OCI-LY1 (cell line): Measurements from ENCODE around the gene SEC24B.

Source experiments
- H2AFZ ChIP-seq: fragments of 200-600 bp; sonication (generic), shearing (Covaris generic); 2 replicates; pipeline ENCODE4 v1.6.0; 2014; ENCODE audit warnings: antibody characterized with exemption, mild to moderate bottlenecking, low read length
- H3F3A ChIP-seq: fragments of 200-600 bp; sonication (generic), shearing (Covaris generic); 2 replicates; pipeline ENCODE4 v1.6.0; 2014; ENCODE audit warnings: mild to moderate bottlenecking, antibody characterized with exemption, low read length, moderate library complexity; ENCODE audit not compliant: insufficient read depth
- H3K27ac ChIP-seq: fragments of 200-600 bp; sonication (generic); 2 replicates; pipeline ENCODE4 v1.5.1; 2014; ENCODE audit warnings: low read length, mixed run types, mild to moderate bottlenecking, low read depth; ENCODE audit not compliant: poor library complexity, severe bottlenecking
- H3K27me3 ChIP-seq: fragments of 200-600 bp; sonication (generic); 2 replicates; pipeline ENCODE4 v1.6.0; 2014; ENCODE audit warnings: antibody characterized with exemption, mild to moderate bottlenecking, low read length, moderate library complexity; ENCODE audit not compliant: insufficient read depth
- H3K36me3 ChIP-seq: fragments of 200-600 bp; sonication (generic); 2 replicates; pipeline ENCODE4 v1.6.1; 2014; ENCODE audit warnings: mild to moderate bottlenecking, antibody characterized with exemption, low read length, moderate library complexity, mixed read lengths; ENCODE audit not compliant: insufficient read depth
- H3K4me1 ChIP-seq: fragments of 200-600 bp; sonication (generic); 2 replicates; pipeline ENCODE4 v1.5.1; 2014; ENCODE audit warnings: mild to moderate bottlenecking, low read length, moderate library complexity; ENCODE audit not compliant: insufficient read depth, severe bottlenecking
- H3K4me2 ChIP-seq: fragments of 200-600 bp; sonication (generic), shearing (Covaris generic); 2 replicates; pipeline ENCODE4 v1.6.1; 2014; ENCODE audit warnings: low read length
- H3K4me3 ChIP-seq: fragments of 200-600 bp; sonication (generic); 2 replicates; pipeline ENCODE4 v1.5.1; 2014; ENCODE audit warnings: low read length, low read depth, mild to moderate bottlenecking, mixed read lengths; ENCODE audit not compliant: poor library complexity, severe bottlenecking
- H3K79me2 ChIP-seq: fragments of 200-600 bp; shearing (Covaris generic); 2 replicates; pipeline ENCODE4 v1.6.1; 2016; ENCODE audit warnings: mixed run types, low read length, mixed read lengths; ENCODE audit not compliant: insufficient read depth
- H3K9ac ChIP-seq: fragments of 200-600 bp; sonication (generic), shearing (Covaris generic); 2 replicates; pipeline ENCODE4 v1.6.1; 2014; ENCODE audit warnings: mild to moderate bottlenecking, low read length, mixed read lengths
- H3K9me2 ChIP-seq: fragments of 200-600 bp; sonication (generic), shearing (Covaris generic); 2 replicates; pipeline ENCODE4 v1.6.1; 2014; ENCODE audit warnings: low read depth, mild to moderate bottlenecking, low read length, mixed read lengths
- H3K9me3 ChIP-seq: fragments of 200-600 bp; shearing (Covaris generic); 2 replicates; pipeline ENCODE4 v1.6.1; 2014; ENCODE audit warnings: low read length, mixed read lengths
- H4K20me1 ChIP-seq: fragments of 200-600 bp; sonication (generic), shearing (Covaris generic); 2 replicates; pipeline ENCODE4 v1.6.0; 2016; ENCODE audit warnings: mild to moderate bottlenecking, low read length; ENCODE audit not compliant: insufficient read depth
- CTCF ChIP-seq: fragments of 200-600 bp; sonication (generic), shearing (Covaris generic); IDR thresholded peaks from 2 replicates; pipeline ENCODE4 v1.5.1; 2017; ENCODE audit warnings: mild to moderate bottlenecking, antibody characterized with exemption, low read length, moderate library complexity, mixed read lengths
- EZH2 ChIP-seq: fragments of 200-600 bp; sonication (generic), shearing (Covaris generic); IDR thresholded peaks from 2 replicates; pipeline ENCODE4 v1.8.0; 2017; ENCODE audit warnings: borderline replicate concordance, mixed run types, mild to moderate bottlenecking, antibody characterized with exemption, low read length, moderate library complexity, mixed read lengths

SEC24B gene

DNA sequence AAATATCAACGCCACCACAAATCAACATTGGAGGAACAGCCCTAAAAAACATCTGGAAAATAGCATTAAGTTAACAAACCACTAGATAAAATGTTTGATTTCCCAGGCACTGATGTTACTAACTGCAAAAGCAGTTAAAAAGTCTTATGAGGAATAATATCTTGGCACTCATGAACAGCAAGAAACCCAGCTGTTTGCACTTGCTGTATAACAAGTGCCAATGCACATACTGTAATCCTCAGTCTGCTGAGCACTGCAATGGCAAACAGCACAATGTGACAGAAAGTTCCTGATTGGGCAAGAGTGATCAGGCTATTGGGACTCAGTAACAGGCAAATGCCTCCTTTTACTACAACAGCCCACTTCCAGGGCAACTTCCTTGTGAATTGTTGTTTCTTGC is 20.8 kb upstream of the SEC24B start:
- Histone ChIP-seq H3K9me2 (no peaks in the 10 kb centered on the region), H4K20me1 (no peaks in the 10 kb centered on the region), H3K9me3 (no peaks in the 10 kb centered on the region), H3K4me2 (no peak overlapping the region), H2AFZ (no peak overlapping the region), H3K36me3 (no peaks in the 10 kb centered on the region), H3F3A (no peaks in the 10 kb centered on the region), H3K27ac (no peak overlapping the region), H3K79me2 (no peaks in the 10 kb centered on the region), H3K9ac (no peak overlapping the region), H3K27me3 (no peaks in the 10 kb centered on the region), H3K4me3 (no peak overlapping the region), H3K4me1 (no peaks in the 10 kb centered on the region)
- TF ChIP-seq CTCF (no peak), EZH2 (no peak)

- H3K9ac ChIP-seq = no peak overlapping the region
- H3K36me3 ChIP-seq = no peaks in the 10 kb centered on the region
- H3K4me2 ChIP-seq = no peak overlapping the region
- H3K4me1 ChIP-seq = no peaks in the 10 kb centered on the region
- no peaks in the 10 kb centered on the region for H3K27me3 ChIP-seq
- no peaks in the 10 kb centered on the region for H4K20me1 ChIP-seq
- no peak for TF ChIP-seq EZH2
- no peak for TF ChIP-seq CTCF
- H2AFZ ChIP-seq = no peak overlapping the region
- no peak overlapping the region for H3K27ac ChIP-seq
- no peaks in the 10 kb centered on the region for H3K9me2 ChIP-seq
- no peak overlapping the region for H3K4me3 ChIP-seq
- no peaks in the 10 kb centered on the region for H3K9me3 ChIP-seq
- no peaks in the 10 kb centered on the region for H3K79me2 ChIP-seq
- H3F3A ChIP-seq = no peaks in the 10 kb centered on the region
Observed at GRCh38 chr4:109414938-109415337, 18.7 kb upstream of the SEC24B start.

GRCh38 chr4:109418588-109418987 is 15.0 kb upstream of the SEC24B start:
- Histone ChIP-seq H3K9me2 (no peaks in the 10 kb centered on the region), H4K20me1 (no peaks in the 10 kb centered on the region), H3K9me3 (no peaks in the 10 kb centered on the region)

More at GRCh38 chr4:109418588-109418987, 15.0 kb upstream of the SEC24B start:
- Histone ChIP-seq H3K36me3 (no peaks in the 10 kb centered on the region), H3K9ac (no peak overlapping the region), H3F3A (no peaks in the 10 kb centered on the region), H2AFZ (no peak overlapping the region), H3K4me3 (no peak overlapping the region), H3K27ac (no peak overlapping the region), H3K27me3 (no peaks in the 10 kb centered on the region), H3K79me2 (no peaks in the 10 kb centered on the region), H3K4me1 (peaks cover 4% of the 10 kb centered on the region), H3K4me2 (no peak overlapping the region)
- TF ChIP-seq EZH2 (no peak), CTCF (no peak)
